ENCODE measurements around the gene NNMT. TPM values are rescaled to one million over a fixed set of nuclear protein-coding genes. Genes with fewer than 3 reads are reported as not detected.

NNMT gene
- polyA plus RNA-seq, 4 donors = 0.81 to 169 (median 22.7) TPM

DNA sequence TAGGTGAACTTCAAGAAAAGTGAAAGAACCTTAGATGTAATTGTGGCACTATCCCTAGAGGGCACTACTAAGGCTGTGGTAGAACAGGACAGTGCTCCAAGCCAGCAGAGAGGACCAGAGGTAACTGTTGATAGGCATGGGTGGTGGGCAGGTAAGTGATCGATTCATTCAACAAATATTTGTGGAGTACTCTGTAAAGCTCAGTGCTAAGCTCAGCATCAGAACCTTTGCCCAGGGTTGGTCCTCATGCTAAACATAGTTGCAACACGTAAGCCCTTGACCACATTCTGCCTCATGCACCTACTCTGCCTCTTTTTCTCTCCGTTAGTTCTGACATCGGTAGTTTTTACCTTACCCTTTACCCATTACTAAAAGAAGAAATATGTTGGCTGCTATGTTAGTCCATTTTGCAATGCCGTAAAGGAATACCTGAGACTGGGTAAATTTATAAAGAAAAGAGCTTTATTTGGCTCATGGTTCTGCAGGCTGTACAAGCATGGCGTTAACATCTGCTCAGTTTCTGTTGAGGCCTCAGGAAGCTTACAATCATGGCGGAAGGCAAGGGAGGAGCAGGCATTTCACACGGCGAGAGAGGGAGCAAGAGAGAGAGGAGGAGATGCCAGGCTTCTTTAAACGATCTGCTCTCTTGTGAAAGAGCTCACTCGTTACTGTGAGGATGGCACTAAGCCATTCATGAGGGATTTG, 18.4 kb upstream of the NNMT start:
- Histone ChIP-seq H3K27ac (ENCODE audit: low read depth in 1 of 3, low read length in 2 of 3) (no peak overlapping the region), H3K4me1 (ENCODE audit: control insufficient read depth in 3 of 3, insufficient read depth in 2 of 3, low read depth in 1 of 3, low read length in 2 of 3) (no peaks in the 10 kb centered on the region), H3K9me3 (ENCODE audit: control insufficient read depth in 2 of 2, insufficient read depth in 1 of 2, low read depth in 1 of 2, low read length in 1 of 2) (no peaks in the 10 kb centered on the region), H3K27me3 (ENCODE audit: control insufficient read depth in 3 of 3, insufficient read depth in 3 of 3, low read length in 3 of 3) (no peaks in the 10 kb centered on the region), H3K36me3 (ENCODE audit: control insufficient read depth in 3 of 3, insufficient read depth in 2 of 3, low read depth in 1 of 3, low read length in 3 of 3) (no peaks in the 10 kb centered on the region), H3K4me3 (ENCODE audit: low read depth in 1 of 3, low read length in 3 of 3) (no peak overlapping the region)
- DNase-seq = no peak
- FAIRE-seq = no peak
- WGBS, 3 donors = 60 to 74% (median 71%) methylated on average over 11 of the region's 11 CpGs

DNA sequence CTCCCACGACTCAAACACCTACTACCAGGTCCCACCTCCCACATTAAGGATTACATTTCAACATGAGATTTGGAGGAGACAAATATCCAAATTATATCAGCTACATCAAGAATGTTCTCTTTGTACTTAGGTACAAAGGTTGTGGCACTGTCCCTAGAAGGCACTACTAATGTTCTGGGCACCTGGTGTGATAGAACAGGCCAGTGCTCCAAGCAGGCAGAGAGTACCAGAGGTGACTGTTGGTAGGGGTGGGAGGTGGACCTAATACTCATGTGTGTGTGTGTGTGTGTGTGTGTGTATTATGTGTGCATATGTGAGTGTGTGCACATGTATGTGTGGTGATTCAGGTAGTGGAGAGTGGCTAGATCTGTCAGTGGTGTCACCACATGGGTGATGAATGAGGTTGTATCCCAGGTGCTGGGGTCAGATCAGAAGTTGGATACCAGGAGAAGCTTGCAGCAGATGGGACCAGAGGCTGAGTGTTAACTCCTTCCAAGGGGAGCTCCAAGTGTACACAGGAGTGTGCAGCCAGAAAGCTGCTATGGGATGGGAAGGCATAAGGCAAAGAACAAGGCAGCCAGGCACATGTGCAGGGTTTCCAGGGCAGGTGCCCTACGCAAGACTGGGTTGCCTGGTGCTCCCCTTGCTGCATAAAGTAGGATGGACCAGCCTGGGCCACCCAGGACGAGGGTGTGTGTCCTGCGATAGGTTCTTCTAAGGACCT, 17.7 kb upstream of the NNMT start:
- Histone ChIP-seq H3K4me1 (ENCODE audit: control insufficient read depth in 3 of 3, insufficient read depth in 2 of 3, low read depth in 1 of 3, low read length in 2 of 3) (no peaks in the 10 kb centered on the region), H3K4me3 (ENCODE audit: low read depth in 1 of 3, low read length in 3 of 3) (no peak overlapping the region), H3K27ac (ENCODE audit: low read depth in 1 of 3, low read length in 2 of 3) (no peak overlapping the region), H3K36me3 (ENCODE audit: control insufficient read depth in 3 of 3, insufficient read depth in 2 of 3, low read depth in 1 of 3, low read length in 3 of 3) (no peaks in the 10 kb centered on the region), H3K9me3 (ENCODE audit: control insufficient read depth in 2 of 2, insufficient read depth in 1 of 2, low read depth in 1 of 2, low read length in 1 of 2) (no peaks in the 10 kb centered on the region), H3K27me3 (ENCODE audit: control insufficient read depth in 3 of 3, insufficient read depth in 3 of 3, low read length in 3 of 3) (no peaks in the 10 kb centered on the region)
- WGBS, 3 donors = 66 to 75% (median 72%) methylated on average over 4 of the region's 4 CpGs
- DNase-seq = no peak
- FAIRE-seq = no peak

DNA sequence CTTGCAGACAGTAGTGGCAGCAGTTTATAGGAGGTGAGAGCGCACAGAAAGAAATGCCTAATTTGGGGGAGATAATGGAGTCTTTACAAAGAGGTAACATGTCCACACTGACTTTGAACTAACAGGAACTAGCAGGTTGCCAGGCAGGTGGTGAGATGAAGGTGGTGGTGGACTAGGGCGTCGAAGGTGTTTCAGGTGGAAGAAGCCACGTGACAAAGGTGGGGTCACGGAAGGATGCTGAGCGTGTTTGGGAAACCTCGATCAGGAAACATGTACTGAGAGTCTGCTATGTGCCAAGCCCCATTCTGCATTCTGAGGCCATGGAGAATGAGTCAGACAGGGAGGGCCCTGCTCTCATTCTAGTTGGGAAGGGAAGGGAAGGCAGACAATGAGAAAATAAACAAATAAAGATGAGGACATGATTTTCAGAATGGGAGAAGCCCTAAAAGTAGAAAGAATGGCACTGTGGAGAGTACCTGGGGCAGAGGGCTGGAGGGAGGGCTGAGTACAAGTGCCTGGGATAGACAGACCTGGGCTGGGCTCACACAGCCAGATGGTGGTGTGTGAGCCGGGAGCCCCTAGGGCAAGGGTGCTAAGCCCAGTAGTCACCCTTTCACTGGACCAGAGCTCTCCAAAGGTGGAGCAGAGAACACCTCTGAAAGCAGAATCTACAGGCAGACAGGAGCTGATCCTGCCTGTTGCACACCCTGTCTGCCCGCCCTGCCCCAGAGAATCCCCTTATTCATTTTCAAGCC, 16.2 kb upstream of the NNMT start:
- Histone ChIP-seq H3K36me3 (ENCODE audit: control insufficient read depth in 3 of 3, insufficient read depth in 2 of 3, low read depth in 1 of 3, low read length in 3 of 3) (no peaks in the 10 kb centered on the region), H3K27me3 (ENCODE audit: control insufficient read depth in 3 of 3, insufficient read depth in 3 of 3, low read length in 3 of 3) (no peaks in the 10 kb centered on the region), H3K9me3 (ENCODE audit: control insufficient read depth in 2 of 2, insufficient read depth in 1 of 2, low read depth in 1 of 2, low read length in 1 of 2) (no peaks in the 10 kb centered on the region), H3K4me3 (ENCODE audit: low read depth in 1 of 3, low read length in 3 of 3) (no peak overlapping the region), H3K4me1 (ENCODE audit: control insufficient read depth in 3 of 3, insufficient read depth in 2 of 3, low read depth in 1 of 3, low read length in 2 of 3) (no peaks in the 10 kb centered on the region), H3K27ac (ENCODE audit: low read depth in 1 of 3, low read length in 2 of 3) (no peak overlapping the region)
- 81 to 86% (median 83%) methylated on average over 9 of the region's 9 CpGs for WGBS, 3 donors
- DNase-seq (no peak), FAIRE-seq (no peak)

DNA sequence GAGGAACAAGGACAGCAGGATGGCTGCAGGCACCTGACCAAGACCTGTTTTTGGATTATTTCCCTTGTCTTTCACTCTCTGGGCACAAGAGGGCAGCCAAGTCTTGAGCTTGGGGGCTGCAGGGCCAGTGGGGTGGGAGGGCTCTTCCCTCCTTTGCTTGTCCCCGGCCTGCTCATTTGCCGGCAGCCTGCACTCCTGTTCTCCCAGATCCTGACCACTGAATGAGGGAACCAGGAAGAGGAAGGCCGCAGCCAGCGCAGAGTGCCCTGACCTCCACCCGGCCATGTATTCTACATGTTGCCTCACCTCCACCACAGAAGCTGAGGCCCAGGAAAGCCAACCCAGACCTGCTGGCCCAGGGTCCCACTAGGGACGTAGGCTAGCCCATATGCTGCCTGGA, 15.5 kb upstream of the NNMT start:
- no peaks in the 10 kb centered on the region for H3K4me1 ChIP-seq (ENCODE audit: control insufficient read depth in 3 of 3, insufficient read depth in 2 of 3, low read depth in 1 of 3, low read length in 2 of 3)
- 43 to 79% (median 45%) methylated on average over 5 to 6 of the region's 6 CpGs for WGBS, 3 donors
- H3K4me3 ChIP-seq (ENCODE audit: low read depth in 1 of 3, low read length in 3 of 3) = no peak overlapping the region
- no peaks in the 10 kb centered on the region for H3K9me3 ChIP-seq (ENCODE audit: control insufficient read depth in 2 of 2, insufficient read depth in 1 of 2, low read depth in 1 of 2, low read length in 1 of 2)
- DNase-seq (peak; percentile 25 to 44), FAIRE-seq (no peak)
- H3K36me3 ChIP-seq (ENCODE audit: control insufficient read depth in 3 of 3, insufficient read depth in 2 of 3, low read depth in 1 of 3, low read length in 3 of 3) = no peaks in the 10 kb centered on the region
- no peaks in the 10 kb centered on the region for H3K27me3 ChIP-seq (ENCODE audit: control insufficient read depth in 3 of 3, insufficient read depth in 3 of 3, low read length in 3 of 3)
- H3K27ac ChIP-seq (ENCODE audit: low read depth in 1 of 3, low read length in 2 of 3) = peak overlapping the region in 1 of 3 donors; percentile 2

DNA sequence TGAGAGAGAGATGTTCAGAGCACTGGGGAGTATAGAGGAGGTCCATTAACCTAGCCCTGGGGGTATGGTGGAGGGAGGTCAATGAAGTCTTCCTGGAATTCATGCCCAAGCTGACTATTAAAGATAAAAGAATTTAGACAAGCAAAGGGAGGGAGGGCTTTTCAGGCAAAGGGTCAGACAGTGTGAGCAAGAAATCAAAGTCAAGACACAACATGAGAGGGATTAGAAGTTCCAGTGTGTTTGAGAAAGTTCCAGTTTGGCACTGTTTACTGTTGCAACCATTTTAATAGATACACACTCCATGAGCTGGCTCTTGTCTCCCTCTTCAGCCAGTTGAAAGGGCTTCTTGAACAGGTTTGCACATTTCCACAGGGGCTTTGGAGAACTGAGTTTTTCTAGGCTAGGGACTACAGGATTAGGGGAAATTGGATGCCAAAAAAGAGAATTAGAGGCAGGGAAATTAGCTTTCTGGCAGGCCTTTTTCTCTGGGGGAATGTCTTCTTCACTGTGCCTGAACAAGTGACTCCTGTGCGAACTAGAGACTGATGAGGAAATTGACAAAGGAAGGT, 14.7 kb upstream of the NNMT start:
- 88 to 100% (median 96%) methylated on average over 1 of the region's 1 CpG for WGBS, 3 donors
- no peak for FAIRE-seq
- no peak overlapping the region for H3K27ac ChIP-seq (ENCODE audit: low read depth in 1 of 3, low read length in 2 of 3)

DNA sequence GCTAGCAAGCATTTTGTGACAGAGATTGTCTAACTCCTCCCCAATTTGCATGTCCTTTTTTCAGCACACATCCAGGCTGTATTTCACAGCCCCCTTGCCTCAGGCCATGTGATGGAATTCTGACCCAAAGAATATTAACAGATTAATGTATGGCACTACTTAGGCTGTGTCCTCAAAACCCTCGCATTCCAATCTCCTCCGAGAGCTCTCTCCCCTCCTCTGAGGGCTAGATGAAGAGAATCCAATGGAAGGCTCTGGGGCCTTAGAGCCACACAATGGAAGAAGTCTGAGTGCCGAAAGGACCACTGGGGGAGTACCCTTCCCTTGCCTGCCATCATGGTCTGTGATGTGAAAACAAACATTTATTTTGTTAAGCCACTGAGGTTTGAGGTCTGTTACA, 13.7 kb upstream of the NNMT start:
- 79 to 92% (median 89%) methylated on average over 3 of the region's 3 CpGs for WGBS, 3 donors
- H3K4me3 ChIP-seq (ENCODE audit: low read depth in 1 of 3, low read length in 3 of 3) = no peak overlapping the region
- no peaks in the 10 kb centered on the region for H3K36me3 ChIP-seq (ENCODE audit: control insufficient read depth in 3 of 3, insufficient read depth in 2 of 3, low read depth in 1 of 3, low read length in 3 of 3)
- no peaks in the 10 kb centered on the region for H3K27me3 ChIP-seq (ENCODE audit: control insufficient read depth in 3 of 3, insufficient read depth in 3 of 3, low read length in 3 of 3)
- H3K4me1 ChIP-seq (ENCODE audit: control insufficient read depth in 3 of 3, insufficient read depth in 2 of 3, low read depth in 1 of 3, low read length in 2 of 3) = no peaks in the 10 kb centered on the region
- no peak overlapping the region for H3K27ac ChIP-seq (ENCODE audit: low read depth in 1 of 3, low read length in 2 of 3)
- DNase-seq (no peak), FAIRE-seq (no peak)
- H3K9me3 ChIP-seq (ENCODE audit: control insufficient read depth in 2 of 2, insufficient read depth in 1 of 2, low read depth in 1 of 2, low read length in 1 of 2) = no peaks in the 10 kb centered on the region

More for the DNA sequence above, 14.7 kb upstream of the NNMT start:
- H3K36me3 ChIP-seq (ENCODE audit: control insufficient read depth in 3 of 3, insufficient read depth in 2 of 3, low read depth in 1 of 3, low read length in 3 of 3) = no peaks in the 10 kb centered on the region
- H3K4me1 ChIP-seq (ENCODE audit: control insufficient read depth in 3 of 3, insufficient read depth in 2 of 3, low read depth in 1 of 3, low read length in 2 of 3) = no peaks in the 10 kb centered on the region
- H3K4me3 ChIP-seq (ENCODE audit: low read depth in 1 of 3, low read length in 3 of 3) = no peak overlapping the region
- H3K27me3 ChIP-seq (ENCODE audit: control insufficient read depth in 3 of 3, insufficient read depth in 3 of 3, low read length in 3 of 3) = no peaks in the 10 kb centered on the region
- no peaks in the 10 kb centered on the region for H3K9me3 ChIP-seq (ENCODE audit: control insufficient read depth in 2 of 2, insufficient read depth in 1 of 2, low read depth in 1 of 2, low read length in 1 of 2)
- no peak for DNase-seq

DNA sequence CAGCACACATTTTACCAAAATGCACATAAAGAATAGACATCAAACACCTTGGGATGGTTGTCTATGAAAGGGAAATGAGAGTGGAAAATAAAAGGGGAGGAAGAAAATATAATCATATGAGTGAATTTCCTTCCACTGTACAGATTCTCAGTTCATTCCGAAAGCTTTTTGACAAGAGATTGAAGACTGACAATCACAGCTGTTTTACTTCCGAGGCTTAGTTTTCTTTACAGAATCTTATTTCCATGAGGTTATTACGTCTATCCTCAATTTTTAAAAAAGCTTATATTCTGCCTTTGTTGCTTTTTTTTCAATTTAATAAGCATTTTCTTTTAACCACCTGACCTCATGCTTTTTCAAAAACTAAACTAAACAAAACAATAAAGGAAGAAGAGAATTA, 12.8 kb upstream of the NNMT start:
- no peak for FAIRE-seq

DNA sequence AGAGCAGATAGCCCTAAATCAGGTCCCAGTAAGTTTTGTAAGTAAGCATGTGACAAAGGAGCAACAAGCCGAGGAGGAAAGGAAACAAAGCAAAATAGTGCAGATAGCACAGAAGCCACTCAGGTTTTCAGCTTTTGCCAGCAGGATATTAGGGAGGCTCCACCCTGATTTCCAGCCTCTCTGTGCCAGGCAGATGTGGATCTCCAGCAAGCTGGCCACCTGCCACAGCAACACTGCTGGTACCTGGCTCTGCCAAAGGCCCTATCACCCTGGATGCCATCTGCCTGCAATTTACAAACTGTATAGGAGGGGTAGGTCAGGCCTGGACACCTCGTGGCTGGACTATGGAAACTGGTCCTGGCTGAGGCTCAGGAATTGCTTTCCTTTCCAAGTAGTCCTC, 12.2 kb upstream of the NNMT start:
- Histone ChIP-seq H3K4me3 (ENCODE audit: low read depth in 1 of 3, low read length in 3 of 3) (no peak overlapping the region), H3K27me3 (ENCODE audit: control insufficient read depth in 3 of 3, insufficient read depth in 3 of 3, low read length in 3 of 3) (no peaks in the 10 kb centered on the region), H3K4me1 (ENCODE audit: control insufficient read depth in 3 of 3, insufficient read depth in 2 of 3, low read depth in 1 of 3, low read length in 2 of 3) (no peaks in the 10 kb centered on the region), H3K36me3 (ENCODE audit: control insufficient read depth in 3 of 3, insufficient read depth in 2 of 3, low read depth in 1 of 3, low read length in 3 of 3) (no peaks in the 10 kb centered on the region), H3K9me3 (ENCODE audit: control insufficient read depth in 2 of 2, insufficient read depth in 1 of 2, low read depth in 1 of 2, low read length in 1 of 2) (no peaks in the 10 kb centered on the region), H3K27ac (ENCODE audit: low read depth in 1 of 3, low read length in 2 of 3) (no peak overlapping the region)
- 13 to 49% (median 17%) methylated on average over 2 of the region's 2 CpGs for WGBS, 3 donors
- DNase-seq = peak in 1 of 2 donors; percentile 28
- no peak for FAIRE-seq

More for the DNA sequence above, 12.8 kb upstream of the NNMT start:
- Histone ChIP-seq H3K9me3 (ENCODE audit: control insufficient read depth in 2 of 2, insufficient read depth in 1 of 2, low read depth in 1 of 2, low read length in 1 of 2) (no peaks in the 10 kb centered on the region), H3K27ac (ENCODE audit: low read depth in 1 of 3, low read length in 2 of 3) (no peak overlapping the region), H3K4me1 (ENCODE audit: control insufficient read depth in 3 of 3, insufficient read depth in 2 of 3, low read depth in 1 of 3, low read length in 2 of 3) (no peaks in the 10 kb centered on the region), H3K36me3 (ENCODE audit: control insufficient read depth in 3 of 3, insufficient read depth in 2 of 3, low read depth in 1 of 3, low read length in 3 of 3) (no peaks in the 10 kb centered on the region), H3K4me3 (ENCODE audit: low read depth in 1 of 3, low read length in 3 of 3) (no peak overlapping the region), H3K27me3 (ENCODE audit: control insufficient read depth in 3 of 3, insufficient read depth in 3 of 3, low read length in 3 of 3) (no peaks in the 10 kb centered on the region)
- 81 to 85% (median 83%) methylated on average over 3 of the region's 3 CpGs for WGBS, 3 donors
- no peak for DNase-seq

Data from small intestine (tissue), 7 donors.